Mesendoderm (in vitro differentiated cells): Measurements from ENCODE around the gene MECR.

Experiments
- DNase-seq: peaks from one replicate; pipeline ENCODE4 v3.0.0; 2013
- H2AK5ac ChIP-seq: 2 replicates; pipeline ENCODE4 v1.6.1; 2013; ENCODE audit warnings: low read length, inconsistent platforms
- H2BK120ac ChIP-seq: 2 replicates; pipeline ENCODE4 v1.6.1; 2013; ENCODE audit warnings: low read depth, mild to moderate bottlenecking, low read length, moderate library complexity, mixed read lengths
- H2BK15ac ChIP-seq: replicated peaks from 2 replicates; pipeline ENCODE4 v1.6.1; 2013; ENCODE audit warnings: low read depth, mild to moderate bottlenecking, moderate library complexity
- H2BK5ac ChIP-seq: 2 replicates; pipeline ENCODE4 v1.6.1; 2013; ENCODE audit warnings: low read length, inconsistent platforms
- H3K18ac ChIP-seq: 2 replicates; pipeline ENCODE4 v1.6.1; 2013; ENCODE audit warnings: mild to moderate bottlenecking, low read length, mixed read lengths
- H3K23ac ChIP-seq: one replicate; pipeline ENCODE4 v1.6.1; 2013; ENCODE audit warnings: low read length
- H3K27ac ChIP-seq: 2 replicates; pipeline ENCODE4 v1.5.1; 2013; ENCODE audit warnings: low read depth, mild to moderate bottlenecking, inconsistent platforms, low read length, moderate library complexity
- H3K27me3 ChIP-seq: 2 replicates; pipeline ENCODE4 v1.6.1; 2013; ENCODE audit warnings: low read length, control low read depth, mild to moderate bottlenecking, inconsistent platforms; ENCODE audit not compliant: insufficient read depth, poor library complexity
- H3K36me3 ChIP-seq: 2 replicates; pipeline ENCODE4 v1.6.1; 2013; ENCODE audit warnings: low read length, inconsistent platforms; ENCODE audit not compliant: control insufficient read depth, insufficient read depth
- H3K4ac ChIP-seq: one replicate; pipeline ENCODE4 v1.6.1; 2013; ENCODE audit warnings: low read depth, mild to moderate bottlenecking, low read length, moderate library complexity
- H3K4me1 ChIP-seq: 2 replicates; pipeline ENCODE4 v1.6.1; 2013; ENCODE audit warnings: low read depth, low read length, inconsistent platforms; ENCODE audit not compliant: control insufficient read depth
- H3K4me2 ChIP-seq: 2 replicates; pipeline ENCODE4 v1.6.1; 2013; ENCODE audit warnings: low read length
- H3K4me3 ChIP-seq: 2 replicates; pipeline ENCODE4 v1.5.1; 2013; ENCODE audit warnings: mild to moderate bottlenecking, low read length
- H3K56ac ChIP-seq: one replicate; pipeline ENCODE4 v1.6.1; 2013; ENCODE audit warnings: low read length
- H3K79me1 ChIP-seq: 2 replicates; pipeline ENCODE4 v1.6.1; 2013; ENCODE audit warnings: low read length, inconsistent platforms
- H3K79me2 ChIP-seq: 2 replicates; pipeline ENCODE4 v1.6.1; 2013; ENCODE audit warnings: mild to moderate bottlenecking, low read length; ENCODE audit not compliant: control insufficient read depth, insufficient read depth
- H3K9ac ChIP-seq: 2 replicates; pipeline ENCODE4 v1.6.1; 2013; ENCODE audit warnings: low read length, inconsistent platforms
- H4K5ac ChIP-seq: one replicate; pipeline ENCODE4 v1.6.1; 2013; ENCODE audit warnings: low read length
- H4K8ac ChIP-seq: one replicate; pipeline ENCODE4 v1.6.1; 2013; ENCODE audit warnings: low read depth, mild to moderate bottlenecking, control low read depth, low read length, moderate library complexity
- WGBS: extraction: QIAGEN DNeasy Blood & Tissue Kit; methylation state at CpG from one replicate; pipeline ENCODE4 v1.1.7; 2013; ENCODE audit warnings: low lambda C conversion rate, missing lambda C conversion rate; ENCODE audit not compliant: insufficient coverage; ENCODE audit errors: extremely low coverage; 5-methylcytosine and 5-hydroxymethylcytosine counted together

The MECR gene

GRCh38 chr1:29190718-29191117, 40.0 kb downstream of the MECR start:
- Histone ChIP-seq H3K4me2 (no peak overlapping the region), H3K4me1 (no peaks in the 10 kb centered on the region), H3K9ac (no peak overlapping the region), H3K4me3 (no peak overlapping the region), H3K56ac (no peak overlapping the region), H3K79me2 (no peaks in the 10 kb centered on the region), H2AK5ac (no peak overlapping the region), H3K36me3 (peaks cover 4% of the 10 kb centered on the region), H3K4ac (no peak overlapping the region), H2BK5ac (no peak overlapping the region), H2BK120ac (no peak overlapping the region), H2BK15ac (no peak overlapping the region), H4K5ac (no peak overlapping the region), H3K27ac (no peak overlapping the region), H4K8ac (no peak overlapping the region), H3K23ac (no peak overlapping the region), H3K27me3 (no peaks in the 10 kb centered on the region), H3K79me1 (no peaks in the 10 kb centered on the region), H3K18ac (no peak overlapping the region)
- no CpG with 5 or more reads among the region's 6 CpGs for WGBS
- DNase-seq, result no peak

- H4K8ac ChIP-seq, result no peak overlapping the region
- H2BK120ac ChIP-seq, result no peak overlapping the region
- no CpG with 5 or more reads among the region's 1 CpG for WGBS
- H3K9ac ChIP-seq, result no peak overlapping the region
- H3K4me1 ChIP-seq, result no peaks in the 10 kb centered on the region
- H2BK15ac ChIP-seq, result no peak overlapping the region
- H2BK5ac ChIP-seq, result no peak overlapping the region
- no peaks in the 10 kb centered on the region for H3K27me3 ChIP-seq
- no peaks in the 10 kb centered on the region for H3K36me3 ChIP-seq
- DNase-seq, result peak; percentile 50
- no peak overlapping the region for H3K4me3 ChIP-seq
- no peak overlapping the region for H3K56ac ChIP-seq
- H4K5ac ChIP-seq, result no peak overlapping the region
- H2AK5ac ChIP-seq, result no peak overlapping the region
- H3K4me2 ChIP-seq, result no peak overlapping the region
- no peaks in the 10 kb centered on the region for H3K79me2 ChIP-seq
- no peaks in the 10 kb centered on the region for H3K79me1 ChIP-seq
- H3K23ac ChIP-seq, result no peak overlapping the region
- H3K27ac ChIP-seq, result no peak overlapping the region
- no peak overlapping the region for H3K4ac ChIP-seq
- no peak overlapping the region for H3K18ac ChIP-seq
Observed at GRCh38 chr1:29186707-29187106, 44.0 kb downstream of the MECR start.

- no peak overlapping the region for H3K4ac ChIP-seq
- no peak overlapping the region for H4K8ac ChIP-seq
- no peaks in the 10 kb centered on the region for H3K4me1 ChIP-seq
- no peak overlapping the region for H4K5ac ChIP-seq
- H2BK15ac ChIP-seq, result no peak overlapping the region
- H3K23ac ChIP-seq, result no peak overlapping the region
- H3K4me2 ChIP-seq, result no peak overlapping the region
- H3K9ac ChIP-seq, result no peak overlapping the region
- H3K4me3 ChIP-seq, result no peak overlapping the region
- H3K79me1 ChIP-seq, result no peaks in the 10 kb centered on the region
- WGBS, result no CpG with 5 or more reads among the region's 3 CpGs
- no peak overlapping the region for H2AK5ac ChIP-seq
- no peak for DNase-seq
- no peak overlapping the region for H3K18ac ChIP-seq
- H2BK5ac ChIP-seq, result no peak overlapping the region
- peaks cover 3% of the 10 kb centered on the region for H3K79me2 ChIP-seq
- no peak overlapping the region for H2BK120ac ChIP-seq
- no peak overlapping the region for H3K27ac ChIP-seq
- H3K36me3 ChIP-seq, result no peaks in the 10 kb centered on the region
- no peaks in the 10 kb centered on the region for H3K27me3 ChIP-seq
- H3K56ac ChIP-seq, result no peak overlapping the region
Observed at GRCh38 chr1:29186252-29186651, 44.5 kb downstream of the MECR start.

GRCh38 chr1:29183287-29183686, 47.4 kb downstream of the MECR start:
- no peak overlapping the region for H3K27ac ChIP-seq
- no peaks in the 10 kb centered on the region for H3K27me3 ChIP-seq
- no peak overlapping the region for H2BK15ac ChIP-seq
- H3K4me1 ChIP-seq, result no peaks in the 10 kb centered on the region
- no peak for DNase-seq
- no peak overlapping the region for H2AK5ac ChIP-seq
- no peak overlapping the region for H3K56ac ChIP-seq
- no peak overlapping the region for H3K18ac ChIP-seq
- no peak overlapping the region for H2BK120ac ChIP-seq
- peaks cover 32% of the 10 kb centered on the region for H3K79me2 ChIP-seq
- no peak overlapping the region for H3K4me3 ChIP-seq
- H3K23ac ChIP-seq, result no peak overlapping the region
- H2BK5ac ChIP-seq, result no peak overlapping the region
- H4K8ac ChIP-seq, result no peak overlapping the region
- no CpG with 5 or more reads among the region's 1 CpG for WGBS
- H3K79me1 ChIP-seq, result no peaks in the 10 kb centered on the region
- no peak overlapping the region for H4K5ac ChIP-seq
- H3K36me3 ChIP-seq, result no peaks in the 10 kb centered on the region
- H3K9ac ChIP-seq, result no peak overlapping the region
- no peak overlapping the region for H3K4ac ChIP-seq
- no peak overlapping the region for H3K4me2 ChIP-seq

- H3K79me2 ChIP-seq, result peaks cover 45% of the 10 kb centered on the region
- H3K79me1 ChIP-seq, result no peaks in the 10 kb centered on the region
- no peak within 1 kb of the TSS for H2BK15ac ChIP-seq
- peak within 1 kb of the TSS; percentile 100 for H3K9ac ChIP-seq
- H3K56ac ChIP-seq, result peak within 1 kb of the TSS; percentile 99
- H2BK120ac ChIP-seq, result peak within 1 kb of the TSS; percentile 10
- peak within 1 kb of the TSS; percentile 100 for H3K27ac ChIP-seq
- peak within 1 kb of the TSS; percentile 100 for H3K4me3 ChIP-seq
- no peaks in the 10 kb centered on the region for H3K36me3 ChIP-seq
- no peaks in the 10 kb centered on the region for H3K4me1 ChIP-seq
- H3K4ac ChIP-seq, result peak within 1 kb of the TSS; percentile 73
- WGBS, result no CpG with 5 or more reads among the region's 100 CpGs
- peak within 1 kb of the TSS; percentile 92 for H3K18ac ChIP-seq
- H3K4me2 ChIP-seq, result peak within 1 kb of the TSS; percentile 92
- peak within 1 kb of the TSS; percentile 96 for H2BK5ac ChIP-seq
- H2AK5ac ChIP-seq, result peak within 1 kb of the TSS; percentile 65
- H3K23ac ChIP-seq, result peak within 1 kb of the TSS; percentile 100
- peak within 1 kb of the TSS; percentile 96 for H4K5ac ChIP-seq
- DNase-seq, result peak; percentile 99
- no peaks in the 10 kb centered on the region for H3K27me3 ChIP-seq
- H4K8ac ChIP-seq, result peak within 1 kb of the TSS; percentile 29
Observed at GRCh38 chr1:29181413-29182225, 49.1 kb downstream of the MECR start, which contains the start of gene SRSF4. Gene SRSF4, minus strand, starts transcription at chr1:29181900. Its CDS starts 148 bp downstream, at chr1:29181752.
